Testis (tissue), 3 donors: ENCODE results near the gene KCNK4. TPM values are rescaled to one million over a fixed set of nuclear protein-coding genes. Genes with fewer than 3 reads are reported as not detected.

Experiments used
- DNase-seq: peaks from one replicate; pipeline ENCODE4 v3.0.0-alpha.2; 2019
- H3K27ac ChIP-seq, 2 donors: fragments of 200-600 bp; sonication (generic); one replicate each; pipeline ENCODE4 v1.5.1; 2019
- H3K27me3 ChIP-seq: fragments of 200-600 bp; sonication (generic); one replicate; pipeline ENCODE4 v1.5.1; 2019
- H3K36me3 ChIP-seq: fragments of 200-600 bp; sonication (generic); one replicate; pipeline ENCODE4 v1.5.1; 2017; ENCODE audit warnings: low read depth; ENCODE audit errors: missing control alignments
- H3K4me1 ChIP-seq: fragments of 200-600 bp; sonication (generic); one replicate; pipeline ENCODE4 v1.5.1; 2019
- H3K4me3 ChIP-seq, 2 donors: fragments of 200-600 bp; sonication (generic); one replicate each; pipeline ENCODE4 v1.5.1; 2017 to 2019
- H3K9me3 ChIP-seq: fragments of 200-600 bp; sonication (generic); one replicate; pipeline ENCODE4 v1.5.1; 2017
- CTCF ChIP-seq, 3 experiments: fragments of 450-650 bp in 2 of 3; fragments of 200-600 bp in 1 of 3; sonication (generic) in 1 of 3; IDR thresholded peaks; one replicate each; pipeline ENCODE4 v1.5.1; 2016 to 2019; ENCODE audit warnings: antibody characterized with exemption in 3 of 3, mild to moderate bottlenecking in 2 of 3, moderate library complexity in 1 of 3
- POLR2A ChIP-seq: fragments of 450-650 bp; IDR thresholded peaks from one replicate; pipeline ENCODE4 v1.6.1; 2017; ENCODE audit warnings: antibody characterized with exemption, mild to moderate bottlenecking, moderate library complexity
- WGBS, 2 donors: methylation state at CpG; one replicate each; pipeline ENCODE4 v1.1.5; 2018; 5-methylcytosine and 5-hydroxymethylcytosine counted together
- intact Hi-C: fragments of 100-400 bp; cut with DNase I; formaldehyde crosslinking; loops from one replicate; pipeline ENCODE4 v1.15.1; 2023; ENCODE audit warnings: low total_unique reads
- polyA plus RNA-seq: library from polyadenylated mRNA; stranded (reverse); fragments of 350-450 nt; fragmentation: Illumina TruSeq; extraction: RNeasy Lipid Tissue Mini Kit (QIAGEN cat#74804); gene quantifications from one replicate; pipeline ENCODE4 v1.2.3, GENCODE V29; 2014; ENCODE audit warnings: low read depth, low replicate concordance; ENCODE audit not compliant: insufficient read depth
- total RNA-seq, 2 donors: library from RNA; depleted of rRNA; stranded (reverse); fragments of >200 nt; gene quantifications; one replicate each; pipeline ENCODE4 v1.2.3, GENCODE V29; 2016

The KCNK4 gene
- total and polyA plus RNA-seq, 3 donors from 2014 or later, result 0.24 TPM; not detected in 2

DNA sequence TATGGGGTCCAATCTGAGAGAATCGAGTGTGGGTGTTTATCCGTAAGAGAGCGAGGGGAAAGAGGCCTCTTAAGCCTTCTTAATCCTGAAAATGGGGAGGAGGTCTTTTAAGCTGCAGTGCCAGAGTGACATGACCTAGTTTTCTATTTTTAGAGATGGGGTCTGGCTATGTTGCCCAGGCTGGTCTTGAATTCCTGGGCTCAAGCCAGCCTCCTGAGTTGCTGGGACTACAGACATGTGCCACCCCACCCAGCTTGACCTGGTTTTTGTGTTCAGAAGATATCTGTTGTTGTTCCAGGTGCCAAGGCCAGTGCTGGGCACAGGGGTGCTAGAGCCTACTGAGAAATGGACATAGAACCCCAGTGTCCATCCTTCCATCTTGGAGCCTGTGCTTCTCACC is 8.0 kb upstream of the KCNK4 start:
- Histone ChIP-seq H3K9me3 (no peaks in the 10 kb centered on the region), H3K27ac (peak overlapping the region in 1 of 2 donors; percentile 45), H3K4me3 (no peak overlapping the region), H3K27me3 (no peaks in the 10 kb centered on the region), H3K4me1 (peaks cover 23% of the 10 kb centered on the region), H3K36me3 (no peaks in the 10 kb centered on the region)
- intact Hi-C loops, result no loop called here
- DNase-seq, result no peak
- TF ChIP-seq CTCF (IDR thresholded peaks at IDR 0.05), result no peak
- no peak for TF ChIP-seq POLR2A
- 88 to 90% methylated on average over 3 of the region's 3 CpGs for WGBS, 2 donors

DNA sequence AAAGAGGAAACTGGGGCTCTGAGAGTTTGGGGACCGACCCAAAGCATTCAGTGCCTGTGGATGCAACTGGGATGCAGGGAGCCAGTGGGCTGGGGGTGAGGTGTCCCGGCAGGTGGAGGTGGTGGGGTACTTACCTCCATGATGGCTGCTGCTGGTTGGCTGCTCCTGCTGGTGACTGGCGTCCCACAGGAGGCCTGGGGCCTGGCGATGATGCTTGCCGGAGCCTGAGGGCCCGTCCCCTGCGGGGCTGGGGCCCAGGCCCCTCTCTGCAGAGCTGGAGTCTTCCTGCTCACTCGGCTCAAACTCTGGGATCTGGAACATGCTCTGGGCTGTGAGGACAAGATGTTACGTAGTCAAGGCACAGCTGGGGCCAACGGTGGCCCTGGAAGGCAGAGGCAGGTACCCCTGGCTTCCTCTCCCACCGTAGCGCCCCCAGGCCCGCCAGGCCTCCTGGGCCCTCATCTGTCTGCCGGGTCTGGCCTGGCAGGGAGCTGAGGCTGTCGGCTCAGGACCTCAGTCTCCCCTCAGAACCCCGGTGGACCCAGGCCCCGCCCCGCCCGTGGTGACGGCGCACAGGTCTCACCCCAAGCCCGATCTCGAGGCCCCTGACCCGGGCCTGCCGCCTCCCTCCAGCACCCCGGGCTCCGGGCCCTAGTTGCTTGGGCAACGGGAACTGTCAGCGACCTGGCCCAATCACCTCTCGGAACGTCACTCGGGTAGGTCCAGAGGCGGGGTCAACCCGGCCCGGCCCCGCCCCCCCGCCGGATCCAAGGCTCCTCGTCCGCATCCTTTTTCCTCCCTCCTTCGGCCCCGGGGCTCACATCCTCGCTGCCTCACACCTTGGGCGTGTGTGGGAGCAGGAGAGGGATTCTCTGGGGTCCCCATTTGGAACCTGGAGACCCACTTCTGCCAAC is 6.8 kb upstream of the KCNK4 start, which contains the start of gene BAD:
TSS of gene BAD (minus strand) at position 618 of the 914 bp plus-strand sequence. CDS start at position 321, 297 bp downstream.
- H3K9me3 ChIP-seq, result no peaks in the 10 kb centered on the region
- H3K27me3 ChIP-seq, result no peaks in the 10 kb centered on the region
- intact Hi-C loops, result no loop called here
- no peak for TF ChIP-seq POLR2A
- no peak for TF ChIP-seq CTCF (IDR thresholded peaks at IDR 0.05)
- peak; percentile 98 for DNase-seq
- H3K36me3 ChIP-seq, result no peaks in the 10 kb centered on the region
- H3K4me3 ChIP-seq, result peak within 1 kb of the TSS; percentile 80 to 93
- peaks cover 23% of the 10 kb centered on the region for H3K4me1 ChIP-seq
- H3K27ac ChIP-seq, result peak within 1 kb of the TSS; percentile 79 to 97
- WGBS, 2 donors, result 2 to 3% methylated on average over 19 to 28 of the region's 44 CpGs

- TF ChIP-seq POLR2A (no peak), CTCF (IDR thresholded peaks at IDR 0.05) (peak in 1 of 3 experiments; percentile 5)
- H3K27ac ChIP-seq, result peak within 1 kb of the TSS; percentile 79 to 97
- H3K4me3 ChIP-seq, result peak within 1 kb of the TSS; percentile 80 to 93
- H3K9me3 ChIP-seq, result no peaks in the 10 kb centered on the region
- H3K36me3 ChIP-seq, result no peaks in the 10 kb centered on the region
- peak; percentile 88 for DNase-seq
- H3K4me1 ChIP-seq, result peaks cover 23% of the 10 kb centered on the region
- no peaks in the 10 kb centered on the region for H3K27me3 ChIP-seq
- intact Hi-C loops, result no loop called here
- WGBS, 2 donors, result 2% methylated on average over 25 of the region's 102 CpGs; no CpG with 5 or more reads in 1 of the 2 donors
Measured at GRCh38 chr11:64284962-64285884, 5.9 kb upstream of the KCNK4 start, which contains the start of gene GPR137. GPR137 (plus strand) TSS chr11:64285848; CDS start chr11:64286525, 677 bp downstream.

- 27 to 37% methylated on average over 17 to 26 of the region's 40 CpGs for WGBS, 2 donors
- H3K36me3 ChIP-seq, result no peaks in the 10 kb centered on the region
- peak overlapping the region; percentile 80 to 93 for H3K4me3 ChIP-seq
- peaks cover 23% of the 10 kb centered on the region for H3K4me1 ChIP-seq
- no peak for DNase-seq
- H3K9me3 ChIP-seq, result no peaks in the 10 kb centered on the region
- no peaks in the 10 kb centered on the region for H3K27me3 ChIP-seq
- intact Hi-C loops, result no loop called here
- peak overlapping the region; percentile 47 to 97 for H3K27ac ChIP-seq
- no peak for TF ChIP-seq CTCF (IDR thresholded peaks at IDR 0.05)
- no peak for TF ChIP-seq POLR2A
Measured at GRCh38 chr11:64285885-64286800, 5.0 kb upstream of the KCNK4 start.
